HUDEP-2 (cell line): ENCODE data around the gene MYO5A.
"Not testable (repeated sequence)": the region's sequence is repeated elsewhere in the genome, so short reads cannot be mapped to it uniquely, and the experiment has no call there.

Experiments
- DNase-seq, 76 experiments: peaks; one replicate each; lab custom pipeline; 2025; ENCODE audit not compliant: unreplicated experiment in 76 of 76; lab: John Stamatoyannopoulos, UW

MYO5A gene

GRCh38 chr15:52528564-52529340, at the start of gene MYO5A:
Gene MYO5A, minus strand, starts transcription at chr15:52528880. Its CDS starts 74 bp downstream, at chr15:52528806.
- peak in 33 of 76 experiments; percentile 1 to 57 (median 19) for DNase-seq

- no peak for DNase-seq
These were observed 48.0 kb upstream of the MYO5A start for GRCh38 chr15:52576692-52577091.

GRCh38 chr15:52575573-52575972, 46.9 kb upstream of the MYO5A start:
- not testable (repeated sequence) for DNase-seq

- no peak for DNase-seq
These were observed 46.4 kb upstream of the MYO5A start for GRCh38 chr15:52575072-52575471.

GRCh38 chr15:52574623-52575022, 45.9 kb upstream of the MYO5A start:
- not testable (repeated sequence) for DNase-seq

GRCh38 chr15:52568601-52569585, 40.2 kb upstream of the MYO5A start, which contains the start of gene ARPP19:
Gene ARPP19, minus strand, starts transcription at chr15:52569030. Its CDS starts 138 bp downstream, at chr15:52568892.
- peak in 75 of 76 experiments; percentile 16 to 90 (median 80) for DNase-seq

- DNase-seq = peak in 11 of 76 experiments; percentile 3 to 56 (median 17)
These were observed 39.4 kb upstream of the MYO5A start for GRCh38 chr15:52567871-52568600.

GRCh38 chr15:52566889-52567288, 38.2 kb upstream of the MYO5A start:
- peak in 4 of 76 experiments; percentile 11 to 25 (median 16) for DNase-seq

- peak in 7 of 76 experiments; percentile 3 to 20 (median 13) for DNase-seq
These were observed 37.0 kb upstream of the MYO5A start for GRCh38 chr15:52565417-52566358.

- no peak for DNase-seq
These were observed 34.9 kb upstream of the MYO5A start for GRCh38 chr15:52563501-52564060.

- DNase-seq = peak in 9 of 76 experiments; percentile 4 to 34 (median 13)
These were observed 30.9 kb upstream of the MYO5A start for GRCh38 chr15:52559575-52559974.

GRCh38 chr15:52559022-52559421, 30.3 kb upstream of the MYO5A start:
- no peak for DNase-seq

GRCh38 chr15:52558196-52558595, 29.5 kb upstream of the MYO5A start:
- DNase-seq = peak in 16 of 76 experiments; percentile 2 to 56 (median 13)

- no peak for DNase-seq
These were observed 28.6 kb upstream of the MYO5A start for GRCh38 chr15:52557274-52557641.

- no peak for DNase-seq
These were observed 28.0 kb upstream of the MYO5A start for GRCh38 chr15:52556524-52557273.

- DNase-seq = no peak
These were observed 23.6 kb upstream of the MYO5A start for GRCh38 chr15:52552303-52552702.

GRCh38 chr15:52551762-52552161, 23.1 kb upstream of the MYO5A start:
- no peak for DNase-seq

GRCh38 chr15:52551186-52551585, 22.5 kb upstream of the MYO5A start:
- not testable (repeated sequence) for DNase-seq
